Left lung (tissue), 10 donors: Measurements from ENCODE around the gene IRX4. TPM values are rescaled to one million over a fixed set of nuclear protein-coding genes. Genes with fewer than 3 reads are reported as not detected.

ENCODE experiments used
- ATAC-seq: fragments of 200-7000 bp; cut with Tn5 transposase; one replicate; pipeline ENCODE4 v1.9.1; 2020; ENCODE audit warnings: moderate library complexity
- DNase-seq, 4 donors: peaks; one replicate each; pipeline ENCODE4 v3.0.0-alpha.2; 2013 to 2020
- H3K27ac ChIP-seq, 2 donors: fragments of 200-600 bp; sonication (generic) in 1 of 2; one replicate each; pipeline versions ENCODE4 v1.5.0 to v1.8.0; 2020 to 2021
- H3K27me3 ChIP-seq, 2 donors: fragments of 200-600 bp; sonication (generic) in 1 of 2; one replicate each; pipeline versions ENCODE4 v1.5.0 to v1.8.0; 2020 to 2021
- H3K36me3 ChIP-seq, 2 donors: fragments of 200-600 bp; sonication (generic) in 1 of 2; one replicate each; pipeline versions ENCODE4 v1.5.0 to v1.8.0; 2020 to 2021
- H3K4me1 ChIP-seq, 2 donors: fragments of 200-600 bp; one replicate each; pipeline ENCODE4 v1.8.0; 2021
- H3K4me3 ChIP-seq, 2 donors: fragments of 200-600 bp; sonication (generic) in 1 of 2; one replicate each; pipeline versions ENCODE4 v1.5.0 to v1.8.0; 2020 to 2021; ENCODE audit warnings: mild to moderate bottlenecking in 1 of 2
- H3K9me3 ChIP-seq, 2 donors: fragments of 200-600 bp; sonication (generic) in 1 of 2; one replicate each; pipeline versions ENCODE4 v1.5.0 to v1.8.0; 2020 to 2021
- CTCF ChIP-seq, 2 donors: fragments of 200-600 bp; sonication (generic) in 1 of 2; IDR thresholded peaks; one replicate each; pipeline versions ENCODE4 v1.5.0 to v1.8.0; 2021; ENCODE audit warnings: antibody characterized with exemption in 2 of 2
- intact Hi-C, 2 donors: fragments of 100-400 bp; cut with DNase I; formaldehyde crosslinking; loops; one replicate each; pipeline versions ENCODE4 v1.11.2 to v1.14.2; 2022
- polyA plus RNA-seq, 6 donors: library from polyadenylated mRNA; unstranded; fragments of 120-200 nt; gene quantifications; one replicate each; pipeline ENCODE4 v1.2.1, GENCODE V29; 2013; ENCODE audit not compliant: insufficient read length in 6 of 6
- total RNA-seq, 2 donors: library from RNA; stranded (reverse); fragmentation: NEBNext Ultra II Directional; extraction: Animal tissue kit (Norgen Biotek cat#: 25700); gene quantifications; one replicate each; pipeline ENCODE4 v1.2.1, GENCODE V29; 2021
- donor health status: DM: no; HTN: yes; CAD: no.
- donor health status: DM: no; HTN: no; CAD: no.

Gene IRX4
- total and polyA plus RNA-seq, 8 donors: not detected

GRCh38 chr5:1864896-1865440 is 17.8 kb downstream of the IRX4 start:
- DNase-seq (peak in 1 of 4 donors; percentile 60), ATAC-seq (no peak)
- no peak overlapping the region for H3K27ac ChIP-seq
- H3K36me3 ChIP-seq: no peaks in the 10 kb centered on the region
- H3K4me3 ChIP-seq: no peak overlapping the region
- H3K9me3 ChIP-seq: no peaks in the 10 kb centered on the region
- TF ChIP-seq CTCF (IDR thresholded peaks at IDR 0.05): no peak
- H3K27me3 ChIP-seq: peaks cover 4 to 81% of the 10 kb centered on the region in 2 donors
- no peaks in the 10 kb centered on the region for H3K4me1 ChIP-seq
- intact Hi-C loops: no loop called here

- DNase-seq (peak in 1 of 4 donors; percentile 39), ATAC-seq (no peak)
- Histone ChIP-seq H3K4me3 (no peak overlapping the region), H3K27ac (no peak overlapping the region), H3K36me3 (no peaks in the 10 kb centered on the region), H3K27me3 (peaks cover 14 to 62% of the 10 kb centered on the region in 2 donors), H3K4me1 (no peaks in the 10 kb centered on the region), H3K9me3 (no peaks in the 10 kb centered on the region)
- intact Hi-C loops: no loop called here
- TF ChIP-seq CTCF (IDR thresholded peaks at IDR 0.05): no peak
Measured at GRCh38 chr5:1860949-1861348, 21.8 kb downstream of the IRX4 start.

- no peaks in the 10 kb centered on the region for H3K4me1 ChIP-seq
- no peaks in the 10 kb centered on the region for H3K36me3 ChIP-seq
- H3K4me3 ChIP-seq: no peak overlapping the region
- DNase-seq (peak in 1 of 4 donors; percentile 63), ATAC-seq (no peak)
- H3K9me3 ChIP-seq: no peaks in the 10 kb centered on the region
- intact Hi-C loops: no loop called here
- H3K27ac ChIP-seq: no peak overlapping the region
- no peak for TF ChIP-seq CTCF (IDR thresholded peaks at IDR 0.05)
- peaks cover 14 to 62% of the 10 kb centered on the region in 2 donors for H3K27me3 ChIP-seq
Measured at GRCh38 chr5:1860021-1860610, 22.6 kb downstream of the IRX4 start.

GRCh38 chr5:1859099-1859498 is 23.6 kb downstream of the IRX4 start:
- intact Hi-C loops: no loop called here
- no peak for ATAC-seq

More at GRCh38 chr5:1859099-1859498, 23.6 kb downstream of the IRX4 start:
- Histone ChIP-seq H3K4me1 (no peaks in the 10 kb centered on the region), H3K4me3 (no peak overlapping the region), H3K27ac (no peak overlapping the region), H3K9me3 (no peaks in the 10 kb centered on the region), H3K27me3 (peaks cover 14 to 62% of the 10 kb centered on the region in 2 donors), H3K36me3 (no peaks in the 10 kb centered on the region)
- DNase-seq: peak in 1 of 4 donors; percentile 67
- no peak for TF ChIP-seq CTCF (IDR thresholded peaks at IDR 0.05)
